Activated gamma-delta T cell treated with anti-CD3 and anti-CD28 coated beads, Interleukin-2, amount 50 U/mL, for 16 hours (primary cell): ENCODE data around the gene PCDH15.
"Not testable (repeated sequence)": the region's sequence is repeated elsewhere in the genome, so short reads cannot be mapped to it uniquely, and the experiment has no call there.

ENCODE experiments used
- DNase-seq: peaks from one replicate; pipeline ENCODE4 v3.0.0-alpha.2; 2020; ENCODE audit warnings: low read depth

The PCDH15 gene

DNA sequence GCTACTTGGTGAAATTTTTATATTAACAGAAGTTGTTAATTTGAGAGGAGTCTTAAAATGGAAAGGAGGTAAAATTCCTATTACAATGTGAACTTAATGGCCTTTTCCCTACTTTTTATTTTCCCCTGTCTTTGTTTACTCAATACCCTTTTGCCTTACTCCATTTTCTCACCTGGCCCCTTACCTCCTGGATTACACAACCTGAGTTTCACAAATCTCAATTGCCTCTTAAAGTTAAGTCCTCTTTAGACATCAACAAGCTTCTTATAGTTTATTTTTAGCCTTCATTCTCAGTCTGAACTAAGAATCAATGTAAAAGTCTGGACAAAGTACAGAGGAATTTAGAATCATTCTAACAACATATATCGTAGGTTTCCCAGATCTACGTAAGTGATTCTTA is 247.0 kb downstream of the PCDH15 start:
- no peak for DNase-seq

- DNase-seq = no peak
These were observed 251.0 kb downstream of the PCDH15 start for GRCh38 chr10:54550016-54550415.

- no peak for DNase-seq
These were observed 269.7 kb downstream of the PCDH15 start for GRCh38 chr10:54531296-54531695.

- no peak for DNase-seq
These were observed 270.7 kb downstream of the PCDH15 start for GRCh38 chr10:54530299-54530698.

DNA sequence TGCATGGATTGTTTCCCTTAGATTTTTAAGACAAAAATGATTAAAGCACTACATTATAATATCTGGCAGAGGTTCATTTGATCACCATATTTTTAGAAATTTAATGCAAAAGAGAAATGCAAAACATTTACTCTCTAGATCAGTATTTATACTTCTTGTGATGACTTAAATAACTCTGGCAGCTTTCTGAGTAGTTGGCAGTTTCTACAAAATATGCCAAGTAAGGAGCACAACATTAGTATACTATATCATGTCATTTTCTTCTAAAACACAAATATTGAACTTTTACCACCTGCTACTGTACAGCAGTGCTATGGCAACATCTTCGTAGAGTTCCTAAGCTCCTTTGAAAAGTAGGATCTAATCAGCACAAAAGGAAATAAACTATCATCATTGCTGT is 275.2 kb downstream of the PCDH15 start:
- no peak for DNase-seq

DNA sequence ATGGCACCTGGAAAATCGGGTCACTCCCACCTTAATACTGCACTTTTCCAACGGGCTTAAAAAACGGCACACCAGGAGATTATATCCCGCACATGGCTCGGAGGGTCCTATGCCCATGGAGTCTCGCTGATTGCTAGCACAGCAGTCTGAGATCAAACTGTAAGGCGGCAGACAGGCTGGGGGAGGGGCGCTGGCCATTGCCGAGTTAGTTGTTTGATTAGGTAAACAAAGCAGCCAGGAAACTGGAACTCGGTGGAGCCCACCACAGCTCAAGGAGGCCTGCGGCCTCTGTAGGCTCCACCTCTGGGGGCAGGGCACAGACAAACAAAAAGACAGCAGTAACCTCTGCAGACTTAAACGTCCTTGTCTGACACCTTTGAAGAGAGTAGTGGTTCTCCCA is 285.8 kb downstream of the PCDH15 start:
- DNase-seq = not testable (repeated sequence)

- DNase-seq = no peak
These were observed 297.2 kb downstream of the PCDH15 start for GRCh38 chr10:54503863-54504262.

DNA sequence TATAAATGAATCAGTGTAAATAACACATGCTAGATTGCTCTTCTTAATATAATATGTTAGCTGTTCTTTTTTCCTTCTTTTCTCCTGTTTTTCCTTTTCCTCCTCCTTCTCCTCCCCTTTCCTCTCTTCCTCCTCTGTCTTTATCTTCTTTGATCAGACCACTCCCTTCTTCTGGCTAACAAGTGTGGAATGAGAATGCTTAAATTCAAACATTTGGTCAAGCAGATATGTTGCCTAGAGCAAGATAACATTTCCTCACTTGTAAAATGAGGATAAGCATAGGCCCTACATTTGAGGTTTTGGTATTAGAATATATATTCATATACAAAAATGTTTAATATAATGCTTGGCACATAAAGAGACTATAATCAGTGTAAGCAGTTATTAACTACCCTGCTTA is 299.1 kb downstream of the PCDH15 start:
- DNase-seq = no peak

DNA sequence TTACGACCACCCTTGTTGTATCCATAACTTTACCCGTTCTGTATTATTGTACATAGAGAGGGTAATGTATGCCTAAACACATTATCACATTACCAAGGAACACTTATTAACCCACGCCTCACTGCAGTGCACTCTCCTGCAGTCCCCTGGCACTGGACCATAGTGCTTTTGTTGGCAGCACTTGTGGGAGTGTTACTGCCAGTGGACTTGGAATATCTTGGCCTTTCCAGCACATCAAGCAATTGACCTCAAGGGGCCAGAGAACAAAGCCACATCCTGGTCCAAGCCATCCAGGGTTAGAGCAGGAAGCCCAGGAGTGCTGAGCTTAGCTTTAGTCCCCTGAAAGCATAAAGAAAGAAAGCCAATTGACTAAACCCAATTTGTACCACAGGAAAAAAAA is 304.2 kb downstream of the PCDH15 start:
- no peak for DNase-seq

- no peak for DNase-seq
These were observed 313.3 kb downstream of the PCDH15 start for GRCh38 chr10:54487743-54488142.

GRCh38 chr10:54485971-54486370 is 315.1 kb downstream of the PCDH15 start:
- no peak for DNase-seq

GRCh38 chr10:54484186-54484585 is 316.8 kb downstream of the PCDH15 start:
- no peak for DNase-seq

DNA sequence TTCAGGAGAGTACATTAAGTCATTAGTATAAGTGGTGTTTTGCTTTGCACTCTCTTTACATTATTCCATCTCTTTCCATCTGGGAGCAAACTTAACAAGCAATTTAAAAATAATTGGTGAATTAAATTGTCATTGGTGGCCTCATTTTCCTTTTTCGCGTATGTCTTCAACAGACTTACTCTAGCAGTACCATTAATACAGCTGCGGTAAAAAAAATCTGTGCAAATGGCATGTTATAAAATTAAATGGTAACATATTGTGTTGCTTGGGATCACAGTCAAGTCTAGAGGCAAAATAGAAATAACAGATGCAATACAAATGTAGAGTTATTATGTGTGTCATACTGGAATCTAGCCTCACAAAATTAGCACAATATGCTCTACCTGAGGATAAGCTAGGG is 322.4 kb downstream of the PCDH15 start:
- no peak for DNase-seq

- no peak for DNase-seq
These were observed 323.3 kb downstream of the PCDH15 start for GRCh38 chr10:54477738-54478137.

DNA sequence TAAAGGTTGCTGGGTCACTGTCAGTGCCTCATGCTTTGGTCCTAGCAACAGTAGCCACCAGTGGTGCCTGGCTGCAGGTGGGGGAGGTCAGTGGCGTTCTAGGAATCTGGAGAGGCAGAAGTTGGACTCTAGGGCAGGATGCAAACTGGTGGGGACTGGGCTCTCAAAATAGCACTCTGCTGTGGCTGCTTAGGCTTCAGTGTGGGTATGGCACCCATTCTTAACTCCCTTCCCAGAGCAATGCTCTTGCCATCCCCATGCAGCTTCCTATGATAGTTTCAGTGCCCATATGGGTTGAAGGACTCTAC is 330.8 kb downstream of the PCDH15 start:
- DNase-seq = no peak

DNA sequence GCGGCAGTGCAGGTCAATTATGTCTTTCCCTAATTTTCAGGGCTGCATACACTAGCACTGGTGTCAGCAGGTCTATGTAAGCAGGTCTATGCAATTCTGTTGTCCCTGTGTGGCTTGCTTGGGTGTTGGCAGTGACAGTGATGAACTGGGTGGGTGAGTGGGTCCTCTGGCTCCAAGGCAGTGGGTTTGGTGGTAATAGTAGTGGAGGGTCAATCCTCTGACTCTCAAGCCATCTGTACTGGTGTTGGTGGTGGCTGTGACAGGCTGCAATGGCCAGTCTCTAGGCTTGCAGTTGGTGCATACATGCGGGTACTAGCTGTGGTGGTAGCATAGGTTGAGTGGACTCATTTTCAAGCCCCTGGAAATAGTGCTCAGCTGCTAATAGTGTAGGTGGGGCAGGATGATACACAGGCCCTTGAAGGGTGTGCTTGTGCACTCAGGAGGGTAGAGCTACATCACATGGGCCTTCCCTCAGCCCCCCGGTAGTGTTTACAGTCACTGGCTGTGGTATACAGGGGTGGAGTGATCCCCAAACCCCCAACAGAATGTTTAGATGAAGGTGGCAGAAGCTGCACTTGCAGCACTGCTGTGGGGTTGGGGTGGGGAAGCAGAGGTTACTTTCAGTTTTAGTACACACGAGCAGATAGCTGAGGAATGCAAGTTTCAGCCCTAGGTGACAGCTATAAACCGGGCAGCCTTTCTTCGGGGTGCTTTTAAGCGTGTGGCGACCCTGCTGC is 331.3 kb downstream of the PCDH15 start:
- no peak for DNase-seq

GRCh38 chr10:54454271-54454670 is 346.8 kb downstream of the PCDH15 start:
- DNase-seq = no peak

- DNase-seq = no peak
These were observed 352.0 kb downstream of the PCDH15 start for GRCh38 chr10:54449056-54449455.

DNA sequence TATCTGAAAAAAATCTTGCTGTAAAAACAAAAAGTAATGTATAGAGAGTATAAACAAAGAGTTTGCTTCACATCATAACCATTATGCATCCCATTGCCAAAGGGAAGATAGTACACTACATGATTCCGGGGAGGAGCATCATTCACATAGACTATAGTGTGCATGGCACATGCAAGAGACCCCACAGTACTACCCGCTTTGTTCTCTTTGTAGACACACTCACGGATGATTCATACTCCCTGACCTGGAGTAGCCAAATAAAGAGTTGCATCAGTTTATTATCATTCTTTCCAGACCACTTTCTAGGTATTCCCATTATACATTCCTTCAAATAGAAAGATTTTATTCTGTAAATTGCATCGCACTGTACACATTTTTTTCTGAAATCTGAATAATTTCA is 356.9 kb downstream of the PCDH15 start:
- DNase-seq = no peak

DNA sequence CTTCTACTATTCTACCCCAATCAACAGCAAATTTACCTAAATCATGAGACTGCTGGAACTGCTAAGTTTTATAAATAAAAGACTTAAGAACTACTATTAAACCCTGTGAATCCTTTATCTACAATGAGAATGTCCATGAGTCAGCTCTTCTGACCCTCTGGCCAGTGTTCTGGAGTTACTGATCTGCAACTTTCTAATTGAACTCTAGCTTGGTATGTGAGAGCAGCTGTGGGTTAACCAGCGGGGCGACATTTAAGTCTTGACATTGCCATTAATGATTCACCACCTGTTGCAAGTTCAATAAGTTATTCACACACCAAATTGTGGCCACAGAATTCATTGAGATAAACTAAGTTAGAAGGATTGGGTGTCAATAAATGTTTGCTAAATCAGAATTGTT is 359.8 kb downstream of the PCDH15 start:
- no peak for DNase-seq

DNA sequence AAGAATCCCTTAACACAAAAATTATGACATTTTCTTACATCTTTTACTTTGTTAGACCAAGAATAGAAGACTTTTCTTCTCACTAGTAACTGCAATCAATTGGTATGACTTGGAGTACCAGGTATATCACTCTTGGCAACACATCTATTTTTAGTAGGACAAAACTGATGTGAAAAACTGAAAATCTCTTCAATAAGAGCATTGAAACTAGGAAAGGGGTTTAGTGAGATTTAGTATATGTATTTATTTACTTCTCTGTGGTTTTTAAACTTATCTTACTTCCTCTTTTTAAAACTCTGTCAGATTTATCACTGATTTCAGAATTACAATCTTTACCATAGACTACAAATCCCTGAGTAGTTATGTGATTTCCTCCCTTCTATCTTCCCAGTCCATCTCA is 366.2 kb downstream of the PCDH15 start:
- no peak for DNase-seq

GRCh38 chr10:54415483-54415882 is 385.5 kb downstream of the PCDH15 start:
- DNase-seq = no peak

DNA sequence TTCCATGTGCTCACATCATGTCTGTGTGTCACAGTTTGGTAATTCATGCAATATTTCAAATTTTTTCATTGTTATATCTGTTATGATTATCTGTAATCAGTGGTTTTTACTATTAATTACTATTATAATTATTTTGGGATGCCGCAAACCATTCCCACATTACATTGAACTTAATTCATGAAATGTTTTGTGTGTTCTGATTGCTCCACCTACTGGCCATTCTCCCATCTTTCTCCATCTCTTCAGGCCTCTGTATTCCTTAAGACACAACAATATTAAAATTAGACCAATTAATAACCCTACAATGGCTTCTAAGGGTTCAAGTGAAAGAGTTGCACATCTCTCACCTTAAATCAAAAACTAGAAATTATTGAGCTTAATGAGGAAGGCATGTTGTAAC is 398.5 kb downstream of the PCDH15 start:
- DNase-seq = no peak

- DNase-seq = no peak
These were observed 405.0 kb downstream of the PCDH15 start for GRCh38 chr10:54396031-54396430.

DNA sequence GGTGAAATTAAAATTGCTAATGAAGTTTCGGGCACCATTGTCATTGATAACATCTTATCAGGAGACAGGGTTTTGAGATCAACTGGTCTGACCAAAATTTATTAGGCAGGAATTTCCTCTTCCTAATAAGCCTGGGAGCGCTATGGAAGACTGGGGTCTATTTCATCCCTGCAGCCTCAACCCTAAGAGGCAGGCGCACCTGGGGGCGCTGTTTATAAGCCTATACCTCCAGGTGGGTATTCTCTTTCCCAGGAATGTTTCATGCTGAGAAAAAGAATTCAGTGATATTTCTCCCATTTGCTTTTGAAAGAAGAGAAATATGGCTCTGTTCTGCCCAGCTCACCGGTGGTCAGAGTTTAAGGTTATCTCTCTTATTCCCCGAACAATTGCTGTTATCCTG is 406.4 kb downstream of the PCDH15 start:
- DNase-seq = not testable (repeated sequence)
